Measurements from ENCODE around the gene SPIN2A. TPM values are rescaled to one million over a fixed set of nuclear protein-coding genes. Genes with fewer than 3 reads are reported as not detected.
"Not testable (repeated sequence)": the region's sequence is repeated elsewhere in the genome, so short reads cannot be mapped to it uniquely, and the experiment has no call there.

SPIN2A gene
- total RNA-seq, 1 donor from 2014 or later, result 3.7 TPM

GRCh38 chrX:57104406-57104805 lies 32.8 kb downstream of the SPIN2A start:
- no peak overlapping the region for H3K9ac ChIP-seq (ENCODE audit: low read depth in 1 of 3, low read length in 3 of 3)
- H3K9me3 ChIP-seq (ENCODE audit: control insufficient read depth in 3 of 3, low read length in 3 of 3), result no peaks in the 10 kb centered on the region
- no peaks in the 10 kb centered on the region for H3K4me1 ChIP-seq (ENCODE audit: control insufficient read depth in 3 of 3, insufficient read depth in 3 of 3, low read length in 3 of 3)
- H3K27me3 ChIP-seq (ENCODE audit: control insufficient read depth in 3 of 3, insufficient read depth in 3 of 3, low read length in 3 of 3), result no peaks in the 10 kb centered on the region
- peaks cover 0 to 1% (median 0%) of the 10 kb centered on the region in 3 donors for H3K36me3 ChIP-seq (ENCODE audit: control insufficient read depth in 3 of 3, insufficient read depth in 3 of 3, low read length in 3 of 3)
- no peak overlapping the region for H3K4me3 ChIP-seq (ENCODE audit: low read length in 3 of 3)
- no peak overlapping the region for H3K27ac ChIP-seq (ENCODE audit: low read depth, low read length)

GRCh38 chrX:57103489-57103888 lies 33.7 kb downstream of the SPIN2A start:
- Histone ChIP-seq H3K27ac (ENCODE audit: low read depth, low read length) (no peak overlapping the region), H3K36me3 (ENCODE audit: control insufficient read depth in 3 of 3, insufficient read depth in 3 of 3, low read length in 3 of 3) (peaks cover 0 to 1% (median 0%) of the 10 kb centered on the region in 3 donors), H3K27me3 (ENCODE audit: control insufficient read depth in 3 of 3, insufficient read depth in 3 of 3, low read length in 3 of 3) (no peaks in the 10 kb centered on the region), H3K9ac (ENCODE audit: low read depth in 1 of 3, low read length in 3 of 3) (no peak overlapping the region), H3K4me1 (ENCODE audit: control insufficient read depth in 3 of 3, insufficient read depth in 3 of 3, low read length in 3 of 3) (no peaks in the 10 kb centered on the region), H3K9me3 (ENCODE audit: control insufficient read depth in 3 of 3, low read length in 3 of 3) (no peaks in the 10 kb centered on the region), H3K4me3 (ENCODE audit: low read length in 3 of 3) (no peak overlapping the region)

- not testable (repeated sequence) for H3K9ac ChIP-seq (ENCODE audit: low read depth in 1 of 3, low read length in 3 of 3); H3K4me3 ChIP-seq (ENCODE audit: low read length in 3 of 3); H3K9me3 ChIP-seq (ENCODE audit: control insufficient read depth in 3 of 3, low read length in 3 of 3); H3K27me3 ChIP-seq (ENCODE audit: control insufficient read depth in 3 of 3, insufficient read depth in 3 of 3, low read length in 3 of 3); H3K4me1 ChIP-seq (ENCODE audit: control insufficient read depth in 3 of 3, insufficient read depth in 3 of 3, low read length in 3 of 3); H3K27ac ChIP-seq (ENCODE audit: low read depth, low read length); H3K36me3 ChIP-seq (ENCODE audit: control insufficient read depth in 3 of 3, insufficient read depth in 3 of 3, low read length in 3 of 3)
Observed at GRCh38 chrX:57102918-57103317, 34.3 kb downstream of the SPIN2A start.

Other genes starting within 250 kb of the SPIN2A start
- 11.0 TPM for gene SPIN3, start 141.9 kb downstream of the SPIN2A start, total RNA-seq
- 7.8 TPM for gene SPIN2B, start 15.8 kb downstream of the SPIN2A start, total RNA-seq
- not detected for gene FAAH2, start 149.3 kb upstream of the SPIN2A start, total RNA-seq

Measured in skeletal muscle tissue (tissue), 4 donors.